HCT116 (cell line): ENCODE measurements around the gene OR4K17. TPM values are rescaled to one million over a fixed set of nuclear protein-coding genes. Genes with fewer than 3 reads are reported as not detected.

Experiments used
- ATAC-seq: fragments of 200-7000 bp; cut with Tn5 transposase; 2 replicates; pipeline ENCODE4 v1.9.1; 2020; ENCODE audit warnings: mild to moderate bottlenecking, moderate library complexity
- Bru-seq: library from RNA; stranded (reverse); fragments of 400-500 nt; gene quantifications from one replicate; lab custom pipeline; 2021; lab: Mats Ljungman, UMichigan
- BruChase-seq, 2 experiments: library from RNA; stranded (reverse); fragments of 400-500 nt; gene quantifications; one replicate each; lab custom pipeline; 2021; lab: Mats Ljungman, UMichigan
- BruUV-seq: library from RNA; stranded (reverse); fragments of 400-500 nt; replicated peaks from 2 replicates; lab custom pipeline; 2021; lab: Mats Ljungman, UMichigan
- CTCF ChIA-PET: fragments of 300-600 bp; sonication (Branson Sonifier 250); formaldehyde crosslinking; loops from one replicate; lab custom pipeline; 2021; ENCODE audit warnings: antibody characterized with exemption; lab: Charles Lee
- POLR2A ChIA-PET: fragments of 300-600, 350-600 bp; sonication (Branson Sonifier 250); formaldehyde crosslinking; loops from one replicate; lab custom pipeline; 2021; ENCODE audit warnings: antibody characterized with exemption; lab: Charles Lee
- RAD21 ChIA-PET, 2 experiments: fragments of 300-600 bp; sonication (Branson Sonifier 250); formaldehyde crosslinking; loops; one replicate each; lab custom pipeline; 2023; ENCODE audit warnings: low total read pairs in 2 of 2; ENCODE audit not compliant: uncharacterized antibody in 2 of 2, unreplicated experiment in 2 of 2, low non-redundant PET in 1 of 2; lab: Charles Lee
- DNase-seq: peaks from one replicate; pipeline ENCODE4 v3.0.0-alpha.2; 2010; ENCODE audit warnings: low read depth, low spot score
- H2AFZ ChIP-seq: fragments of 200-600 bp; shearing (Covaris generic), sonication (generic); 2 replicates; pipeline ENCODE4 v1.6.1; 2017; ENCODE audit warnings: low read depth, mixed run types, mixed read lengths, antibody characterized with exemption, low read length; ENCODE audit not compliant: poor library complexity, severe bottlenecking
- H3K27ac ChIP-seq: 2 replicates; pipeline ENCODE4 v1.5.1; 2012; ENCODE audit warnings: low read depth, low read length
- H3K27me3 ChIP-seq: fragments of 200-600 bp; sonication (generic); 2 replicates; pipeline ENCODE4 v1.6.1; 2016; ENCODE audit warnings: mixed run types, low read length, mixed read lengths; ENCODE audit not compliant: insufficient read depth
- H3K36me3 ChIP-seq, 2 experiments: fragments of 200-500 bp in 1 of 2; fragments of 200-600 bp in 1 of 2; sonication (Bioruptor generic) in 1 of 2; sonication (generic) in 1 of 2; 2 replicates each; pipeline versions ENCODE4 v1.5.1 to v1.6.1; 2014 to 2016; ENCODE audit warnings: low read length in 2 of 2, inconsistent platforms in 1 of 2, mixed read lengths in 1 of 2, mixed run types in 1 of 2; ENCODE audit not compliant: insufficient read depth in 2 of 2, control insufficient read depth in 1 of 2
- H3K4me1 ChIP-seq, 2 experiments: fragments of 200-600 bp in 1 of 2; sonication (generic) in 1 of 2; 2 replicates each; pipeline versions ENCODE4 v1.5.1 to v1.6.1; 2012 to 2017; ENCODE audit warnings: low read length in 2 of 2, inconsistent platforms in 1 of 2, mild to moderate bottlenecking in 1 of 2, mixed read lengths in 1 of 2, mixed run types in 1 of 2, moderate library complexity in 1 of 2; ENCODE audit not compliant: insufficient read depth in 2 of 2, control insufficient read depth in 1 of 2
- H3K4me2 ChIP-seq: fragments of 200-600 bp; sonication (generic); 2 replicates; pipeline ENCODE4 v1.6.1; 2017; ENCODE audit warnings: mixed run types, low read length, mixed read lengths
- H3K4me3 ChIP-seq, 2 experiments: fragments of 200-600 bp in 1 of 2; sonication (generic) in 1 of 2; replicated peaks in 1 of 2; 2 replicates each; pipeline ENCODE4 v1.5.1; 2011 to 2016; ENCODE audit warnings: low read length in 2 of 2, control low read depth in 1 of 2, low read depth in 1 of 2, mild to moderate bottlenecking in 1 of 2, mixed read lengths in 1 of 2, mixed run types in 1 of 2
- H3K79me2 ChIP-seq: fragments of 200-600 bp; sonication (generic); 2 replicates; pipeline ENCODE4 v1.6.1; 2017; ENCODE audit warnings: mild to moderate bottlenecking, mixed run types, low read length, moderate library complexity, mixed read lengths; ENCODE audit not compliant: insufficient read depth
- H3K9ac ChIP-seq: fragments of 200-600 bp; sonication (generic); 2 replicates; pipeline ENCODE4 v1.6.1; 2016; ENCODE audit warnings: low read length, mixed read lengths
- H3K9me2 ChIP-seq: fragments of 200-600 bp; sonication (generic), shearing (Covaris generic); 2 replicates; pipeline ENCODE4 v1.6.1; 2017; ENCODE audit warnings: mixed run types, mild to moderate bottlenecking, moderate library complexity; ENCODE audit not compliant: insufficient read depth
- H3K9me3 ChIP-seq, 2 experiments: fragments of 200-500 bp in 1 of 2; fragments of 200-600 bp in 1 of 2; sonication (Bioruptor generic) in 1 of 2; sonication (generic) in 1 of 2; 2 replicates each; pipeline ENCODE4 v1.6.1; 2014 to 2017; ENCODE audit warnings: low read length in 2 of 2, mixed read lengths in 2 of 2, inconsistent platforms in 1 of 2, low read depth in 1 of 2, mild to moderate bottlenecking in 1 of 2, mixed run types in 1 of 2, moderate library complexity in 1 of 2; ENCODE audit not compliant: control insufficient read depth in 1 of 2, insufficient read depth in 1 of 2
- H4K20me1 ChIP-seq: fragments of 200-600 bp; sonication (generic), shearing (Covaris generic); 2 replicates; pipeline ENCODE4 v1.6.1; 2017; ENCODE audit warnings: mixed run types, mild to moderate bottlenecking, moderate library complexity; ENCODE audit not compliant: insufficient read depth
- CBX3 ChIP-seq: IDR thresholded peaks from 2 replicates; pipeline ENCODE4 v1.6.1; 2012; ENCODE audit warnings: low read depth
- CEBPB ChIP-seq: IDR thresholded peaks from 2 replicates; pipeline ENCODE4 v1.6.1; 2012; ENCODE audit warnings: low read depth
- EGR1 ChIP-seq: IDR thresholded peaks from 2 replicates; pipeline ENCODE4 v1.6.1; 2012; ENCODE audit warnings: low read depth
- FOSL1 ChIP-seq: IDR thresholded peaks from 2 replicates; pipeline ENCODE4 v1.6.1; 2012; ENCODE audit warnings: low read depth
- POLR2A ChIP-seq: IDR thresholded peaks from 2 replicates; pipeline ENCODE4 v1.7.0; 2011; ENCODE audit warnings: borderline replicate concordance; ENCODE audit not compliant: insufficient read depth, insufficient read length; ENCODE audit errors: extremely low read depth
- POLR2AphosphoS5 ChIP-seq: IDR thresholded peaks from 2 replicates; pipeline ENCODE4 v1.6.1; 2011; ENCODE audit warnings: mild to moderate bottlenecking, low read depth, low read length, moderate library complexity
- RAD21 ChIP-seq: IDR thresholded peaks from 2 replicates; pipeline ENCODE4 v1.6.1; 2012; ENCODE audit warnings: low read depth, mild to moderate bottlenecking
- SRF ChIP-seq: IDR thresholded peaks from 2 replicates; pipeline ENCODE4 v1.6.1; 2012; ENCODE audit warnings: low read depth
- TCF7L2 ChIP-seq: IDR thresholded peaks from 2 replicates; pipeline ENCODE4 v1.7.0; 2011; ENCODE audit warnings: borderline replicate concordance, inconsistent platforms; ENCODE audit not compliant: insufficient read depth, insufficient read length; ENCODE audit errors: extremely low read depth
- ZFX ChIP-seq: fragments of 450-650 bp; IDR thresholded peaks from 2 replicates; pipeline ENCODE4 v1.6.1; 2017
- ZNF274 ChIP-seq: fragments of 200-500 bp; sonication (Bioruptor generic); IDR thresholded peaks from 2 replicates; pipeline ENCODE4 v1.6.1; 2014; ENCODE audit warnings: mild to moderate bottlenecking, low read depth, low read length, inconsistent platforms
- intact Hi-C: fragments of 100-400 bp; cut with micrococcal nuclease; formaldehyde crosslinking; loops from 2 replicates; pipeline ENCODE4 v1.10.0; 2022
- long read RNA-seq: library from polyadenylated mRNA; unstranded; transcript quantifications from one replicate; pipeline ENCODE4 v2.0.0, GENCODE V29; 2021; ENCODE audit not compliant: unreplicated experiment
- polyA plus RNA-seq: library from polyadenylated mRNA; unstranded; fragments of >200 nt; gene quantifications from 2 replicates; pipeline ENCODE4 v1.2.1, GENCODE V29; 2012; ENCODE audit warnings: missing spikeins
- total RNA-seq: library from RNA; stranded (reverse); gene quantifications from one replicate; pipeline ENCODE4 v1.2.1, GENCODE V29; 2021; ENCODE audit not compliant: unreplicated experiment
- TF ChIP-seq, protein P1 (sequence below), 3 experiments: fragments of 200-600 bp in 1 of 3; sonication (generic) in 1 of 3; IDR thresholded peaks in 2 of 3; conservative IDR thresholded peaks in 1 of 3; 2 replicates each; pipeline ENCODE4 v1.5.1; 2012 to 2017; ENCODE audit warnings: low read depth in 2 of 3, low read length in 2 of 3, antibody characterized with exemption in 1 of 3, borderline replicate concordance in 1 of 3, control low read depth in 1 of 3, mild to moderate bottlenecking in 1 of 3, mixed read lengths in 1 of 3, mixed run types in 1 of 3, moderate library complexity in 1 of 3; ENCODE audit not compliant: insufficient read depth in 1 of 3
- TF ChIP-seq, protein P2 (sequence below): IDR thresholded peaks from 2 replicates; pipeline ENCODE4 v1.6.1; 2012
- TF ChIP-seq, protein P3 (sequence below): IDR thresholded peaks from 2 replicates; pipeline ENCODE4 v1.6.1; 2011; ENCODE audit warnings: mild to moderate bottlenecking, low read length, moderate library complexity; ENCODE audit not compliant: insufficient replicate concordance; ENCODE audit errors: extremely low read depth
- TF ChIP-seq, protein P4 (sequence below): IDR thresholded peaks from 2 replicates; pipeline ENCODE4 v1.6.1; 2012

Gene OR4K17, protein sequence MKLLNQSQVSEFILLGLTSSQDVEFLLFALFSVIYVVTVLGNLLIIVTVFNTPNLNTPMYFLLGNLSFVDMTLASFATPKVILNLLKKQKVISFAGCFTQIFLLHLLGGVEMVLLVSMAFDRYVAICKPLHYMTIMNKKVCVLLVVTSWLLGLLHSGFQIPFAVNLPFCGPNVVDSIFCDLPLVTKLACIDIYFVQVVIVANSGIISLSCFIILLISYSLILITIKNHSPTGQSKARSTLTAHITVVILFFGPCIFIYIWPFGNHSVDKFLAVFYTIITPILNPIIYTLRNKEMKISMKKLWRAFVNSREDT
- not detected for total RNA-seq
- not detected in 2 replicates for polyA plus RNA-seq
- not detected for Bru-seq, nascent RNA
- not detected for BruChase-seq, experiment 1, labeled RNA remaining after a 6-hour chase
- BruChase-seq, experiment 2, labeled RNA remaining after a 2-hour chase: not detected
- long read RNA-seq: 0 reads

DNA sequence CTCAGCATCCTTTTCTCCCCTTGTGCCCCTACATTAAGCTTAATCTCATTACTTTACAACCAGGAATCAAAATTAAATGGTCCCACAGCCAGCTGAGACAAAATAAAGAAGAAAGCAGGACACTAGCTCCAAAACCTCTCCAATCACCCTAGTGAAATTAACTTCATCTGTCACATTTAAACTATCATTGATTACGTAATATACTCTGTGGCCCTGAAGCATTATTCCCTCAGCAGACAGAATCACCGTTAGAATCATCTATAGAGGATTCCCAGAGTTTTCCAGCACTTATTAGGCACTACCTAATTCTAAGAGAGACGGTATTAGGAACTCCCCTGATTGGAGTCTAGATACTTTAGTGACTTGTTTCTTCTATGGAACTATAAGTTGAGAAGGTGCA is at the start of gene OR4K17:
TSS of gene OR4K17 (plus strand) at position 302 of the 400 bp plus-strand sequence. CDS start 6,761 bp downstream, outside the sequence.
- intact Hi-C loops: no loop called here
- Histone ChIP-seq H3K27ac (no peak within 1 kb of the TSS), H3K79me2 (no peaks in the 10 kb centered on the region), H3K9ac (no peak within 1 kb of the TSS), H3K9me2 (no peaks in the 10 kb centered on the region), H3K4me3 (no peak within 1 kb of the TSS), H4K20me1 (no peaks in the 10 kb centered on the region), H3K4me1 (no peaks in the 10 kb centered on the region), H2AFZ (no peak within 1 kb of the TSS), H3K27me3 (no peaks in the 10 kb centered on the region), H3K36me3 (no peaks in the 10 kb centered on the region), H3K4me2 (no peak within 1 kb of the TSS), H3K9me3 (no peaks in the 10 kb centered on the region; a peak in 1 of 4 replicates)
- ATAC-seq (no peak), DNase-seq (no peak)
- CTCF ChIA-PET: no interaction called here
- POLR2A ChIA-PET: no interaction called here
- RAD21 ChIA-PET: no interaction called here
- TF ChIP-seq ZNF274 (no peak), SRF (no peak), RAD21 (no peak), CEBPB (no peak), ZFX (no peak), EGR1 (no peak), FOSL1 (no peak), TCF7L2 (no peak), POLR2A (no peak), CBX3 (no peak), POLR2AphosphoS5 (no peak)
- TF ChIP-seq, protein P1, sequence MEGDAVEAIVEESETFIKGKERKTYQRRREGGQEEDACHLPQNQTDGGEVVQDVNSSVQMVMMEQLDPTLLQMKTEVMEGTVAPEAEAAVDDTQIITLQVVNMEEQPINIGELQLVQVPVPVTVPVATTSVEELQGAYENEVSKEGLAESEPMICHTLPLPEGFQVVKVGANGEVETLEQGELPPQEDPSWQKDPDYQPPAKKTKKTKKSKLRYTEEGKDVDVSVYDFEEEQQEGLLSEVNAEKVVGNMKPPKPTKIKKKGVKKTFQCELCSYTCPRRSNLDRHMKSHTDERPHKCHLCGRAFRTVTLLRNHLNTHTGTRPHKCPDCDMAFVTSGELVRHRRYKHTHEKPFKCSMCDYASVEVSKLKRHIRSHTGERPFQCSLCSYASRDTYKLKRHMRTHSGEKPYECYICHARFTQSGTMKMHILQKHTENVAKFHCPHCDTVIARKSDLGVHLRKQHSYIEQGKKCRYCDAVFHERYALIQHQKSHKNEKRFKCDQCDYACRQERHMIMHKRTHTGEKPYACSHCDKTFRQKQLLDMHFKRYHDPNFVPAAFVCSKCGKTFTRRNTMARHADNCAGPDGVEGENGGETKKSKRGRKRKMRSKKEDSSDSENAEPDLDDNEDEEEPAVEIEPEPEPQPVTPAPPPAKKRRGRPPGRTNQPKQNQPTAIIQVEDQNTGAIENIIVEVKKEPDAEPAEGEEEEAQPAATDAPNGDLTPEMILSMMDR (IDR thresholded peaks at IDR 0.05 in 2 of 3, conservative IDR thresholded peaks at IDR 0.05 in 1 of 3; ENCODE audit: borderline replicate concordance in 1 of 3, insufficient read depth in 1 of 3, low read depth in 2 of 3, low read length in 2 of 3): no peak
- TF ChIP-seq, protein P2, sequence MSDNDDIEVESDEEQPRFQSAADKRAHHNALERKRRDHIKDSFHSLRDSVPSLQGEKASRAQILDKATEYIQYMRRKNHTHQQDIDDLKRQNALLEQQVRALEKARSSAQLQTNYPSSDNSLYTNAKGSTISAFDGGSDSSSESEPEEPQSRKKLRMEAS: no peak
- TF ChIP-seq, protein P3, sequence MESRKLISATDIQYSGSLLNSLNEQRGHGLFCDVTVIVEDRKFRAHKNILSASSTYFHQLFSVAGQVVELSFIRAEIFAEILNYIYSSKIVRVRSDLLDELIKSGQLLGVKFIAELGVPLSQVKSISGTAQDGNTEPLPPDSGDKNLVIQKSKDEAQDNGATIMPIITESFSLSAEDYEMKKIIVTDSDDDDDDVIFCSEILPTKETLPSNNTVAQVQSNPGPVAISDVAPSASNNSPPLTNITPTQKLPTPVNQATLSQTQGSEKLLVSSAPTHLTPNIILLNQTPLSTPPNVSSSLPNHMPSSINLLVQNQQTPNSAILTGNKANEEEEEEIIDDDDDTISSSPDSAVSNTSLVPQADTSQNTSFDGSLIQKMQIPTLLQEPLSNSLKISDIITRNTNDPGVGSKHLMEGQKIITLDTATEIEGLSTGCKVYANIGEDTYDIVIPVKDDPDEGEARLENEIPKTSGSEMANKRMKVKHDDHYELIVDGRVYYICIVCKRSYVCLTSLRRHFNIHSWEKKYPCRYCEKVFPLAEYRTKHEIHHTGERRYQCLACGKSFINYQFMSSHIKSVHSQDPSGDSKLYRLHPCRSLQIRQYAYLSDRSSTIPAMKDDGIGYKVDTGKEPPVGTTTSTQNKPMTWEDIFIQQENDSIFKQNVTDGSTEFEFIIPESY: no peak
- TF ChIP-seq, protein P4, sequence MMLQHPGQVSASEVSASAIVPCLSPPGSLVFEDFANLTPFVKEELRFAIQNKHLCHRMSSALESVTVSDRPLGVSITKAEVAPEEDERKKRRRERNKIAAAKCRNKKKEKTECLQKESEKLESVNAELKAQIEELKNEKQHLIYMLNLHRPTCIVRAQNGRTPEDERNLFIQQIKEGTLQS: no peak
- no TSS peak for BruUV-seq
